GM19455 (cell line): Measurements from ENCODE around the gene LPAR1.

Source experiments
- ATAC-seq: cut with Tn5 transposase; IDR thresholded peaks from one replicate; pipeline ENCODE4 v1.9.1; 2021; ENCODE audit not compliant: unreplicated experiment

The LPAR1 gene

DNA sequence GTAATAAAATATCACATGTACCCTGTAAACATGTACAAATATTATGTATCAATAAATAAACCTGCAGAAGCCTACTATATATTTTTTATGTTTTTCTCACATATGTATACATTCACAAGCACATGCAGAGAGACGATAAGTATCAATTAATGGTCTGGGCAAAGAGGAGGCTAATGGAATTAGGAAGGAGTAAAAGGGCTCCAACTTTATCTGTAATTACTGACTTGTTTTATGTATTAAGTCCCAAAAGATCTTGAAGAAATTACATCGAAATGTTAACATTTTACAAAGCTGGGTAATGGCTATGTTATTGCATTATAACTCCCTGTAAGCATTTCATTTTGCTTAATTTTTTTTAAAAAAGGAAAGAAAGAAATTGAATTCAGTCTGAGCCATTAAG, 78.0 kb downstream of the LPAR1 start:
- no peak for ATAC-seq

DNA sequence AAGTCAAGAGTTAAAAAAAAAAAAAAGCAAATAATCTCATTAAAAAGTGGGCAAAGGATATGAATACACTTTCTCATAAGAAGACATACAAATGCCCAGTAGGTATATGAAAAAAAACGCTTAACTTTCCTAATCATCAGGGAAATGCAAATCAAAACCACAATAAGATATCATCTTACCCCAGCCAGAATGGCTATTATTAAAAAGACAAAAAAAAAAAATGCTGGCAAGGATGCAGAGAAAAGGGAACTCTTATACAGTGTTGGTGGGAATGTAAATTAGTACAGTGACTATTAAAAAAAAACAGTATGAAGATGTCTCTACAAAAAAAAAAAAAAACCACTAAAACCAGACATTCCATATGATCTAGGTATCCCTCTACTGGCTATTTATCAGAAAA, 79.4 kb downstream of the LPAR1 start:
- no peak for ATAC-seq

DNA sequence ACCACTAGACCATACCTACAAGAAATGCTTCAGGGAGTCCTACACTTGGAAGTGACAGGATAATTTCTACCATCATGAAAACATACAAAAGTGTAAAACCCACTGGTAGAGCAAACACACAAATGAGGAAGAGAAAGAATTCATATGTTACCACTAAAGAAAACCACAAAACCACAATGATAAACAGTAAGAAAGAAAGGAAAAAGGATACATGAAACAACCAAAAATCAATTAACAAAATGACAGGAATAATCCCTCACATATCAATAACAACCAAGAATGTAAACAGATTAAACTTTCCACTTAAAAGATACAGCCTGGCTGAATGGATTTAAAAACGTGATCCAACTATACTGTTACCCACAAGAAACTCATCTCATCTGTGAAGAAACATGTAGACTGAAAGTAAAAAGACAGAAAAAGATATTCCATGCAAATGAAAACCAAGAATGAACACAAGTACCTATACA, 83.4 kb downstream of the LPAR1 start:
- ATAC-seq, result no peak

DNA sequence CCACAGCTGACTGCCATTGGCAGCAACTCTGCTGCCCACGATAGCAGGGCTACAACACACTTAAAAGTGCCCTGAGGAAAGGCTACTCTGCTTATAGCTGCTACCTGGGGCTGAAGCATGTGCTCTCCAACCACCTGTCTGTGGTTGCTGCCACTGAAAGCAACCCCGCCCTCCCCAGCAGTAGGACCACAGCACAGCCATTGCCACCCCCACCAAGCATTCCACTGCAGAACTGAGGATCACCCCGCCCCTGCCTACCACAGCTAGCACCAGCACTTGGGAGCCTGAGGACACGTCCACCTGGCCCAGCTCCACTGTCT, 85.8 kb downstream of the LPAR1 start:
- ATAC-seq, result no peak

DNA sequence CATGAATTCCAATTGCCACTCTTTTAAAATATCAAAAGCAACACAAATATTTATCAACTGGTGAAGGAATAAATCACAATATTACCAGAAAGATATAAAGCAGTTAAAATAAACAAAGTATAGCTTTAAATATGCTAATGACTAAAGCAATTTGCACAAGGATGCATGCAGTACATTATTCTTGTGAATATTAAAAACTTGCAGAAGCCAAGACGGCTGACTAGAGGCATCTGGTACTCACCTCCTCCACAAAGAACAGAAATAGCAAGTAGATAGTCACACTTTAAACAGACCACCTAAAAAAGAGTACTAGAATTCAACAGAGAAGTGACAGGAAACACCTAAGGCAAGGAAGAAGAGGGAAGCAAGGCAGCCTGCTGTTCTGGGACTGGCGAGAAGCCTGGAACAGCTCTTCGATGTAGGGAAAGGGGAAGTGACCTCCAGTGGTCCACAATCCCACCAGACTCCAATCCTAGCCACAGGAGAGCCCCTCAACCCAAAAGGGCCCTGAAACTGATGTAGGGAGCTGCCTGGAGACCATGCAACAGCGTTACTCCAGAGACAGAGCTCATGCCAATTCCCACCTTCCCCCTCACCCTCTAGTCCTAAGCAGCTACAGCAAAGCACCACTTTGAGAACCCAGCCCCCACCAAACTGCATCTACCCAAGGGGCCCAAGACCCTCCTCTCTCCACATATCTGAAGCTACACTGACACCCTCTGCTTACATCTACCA, 86.3 kb downstream of the LPAR1 start:
- ATAC-seq, result no peak

DNA sequence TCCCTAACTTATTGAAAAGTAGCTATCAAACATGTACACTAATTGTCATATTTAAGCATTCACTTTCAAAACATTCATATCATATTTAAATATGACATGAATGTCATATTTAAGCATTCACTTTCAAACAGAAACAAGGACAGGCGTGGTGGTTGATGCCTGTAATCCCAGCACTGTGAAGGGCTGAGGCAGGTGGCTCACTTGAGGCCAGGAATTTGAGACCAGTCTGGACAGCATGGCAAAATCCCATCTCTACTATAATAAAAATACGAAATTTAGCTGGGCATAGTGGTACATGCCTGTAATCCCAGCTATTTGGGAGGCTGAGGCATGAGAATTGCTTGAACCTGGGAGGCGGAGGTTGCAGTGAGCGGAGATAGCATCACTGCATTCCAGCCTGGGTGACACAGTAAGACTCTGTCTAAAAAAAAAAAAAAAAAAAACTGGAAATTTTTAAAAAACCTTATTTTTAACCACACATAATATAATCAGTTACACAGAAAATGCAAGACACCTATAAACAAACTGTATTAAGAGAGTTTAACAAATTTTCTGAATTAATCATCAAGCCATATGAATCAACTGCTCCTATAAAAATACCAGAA, 88.1 kb downstream of the LPAR1 start:
- ATAC-seq, result no peak

DNA sequence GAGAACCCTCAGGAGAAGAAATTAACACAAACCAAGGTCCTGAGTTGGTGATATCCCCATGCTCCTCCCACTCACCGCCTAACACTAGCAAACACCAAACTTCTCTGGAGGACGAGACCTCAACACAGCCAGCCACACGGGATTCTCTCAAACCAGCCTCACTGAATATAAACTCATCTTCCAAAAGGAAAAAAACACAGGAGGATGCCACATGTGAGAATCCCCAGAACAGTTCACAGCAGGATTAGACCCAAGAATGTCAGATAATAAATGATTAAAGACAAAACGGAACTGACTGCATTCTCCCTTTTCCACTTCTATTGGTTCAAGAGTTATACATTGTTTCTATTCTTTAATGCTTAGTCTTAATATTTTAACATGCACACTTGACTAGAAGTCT, 89.2 kb downstream of the LPAR1 start:
- no peak for ATAC-seq

DNA sequence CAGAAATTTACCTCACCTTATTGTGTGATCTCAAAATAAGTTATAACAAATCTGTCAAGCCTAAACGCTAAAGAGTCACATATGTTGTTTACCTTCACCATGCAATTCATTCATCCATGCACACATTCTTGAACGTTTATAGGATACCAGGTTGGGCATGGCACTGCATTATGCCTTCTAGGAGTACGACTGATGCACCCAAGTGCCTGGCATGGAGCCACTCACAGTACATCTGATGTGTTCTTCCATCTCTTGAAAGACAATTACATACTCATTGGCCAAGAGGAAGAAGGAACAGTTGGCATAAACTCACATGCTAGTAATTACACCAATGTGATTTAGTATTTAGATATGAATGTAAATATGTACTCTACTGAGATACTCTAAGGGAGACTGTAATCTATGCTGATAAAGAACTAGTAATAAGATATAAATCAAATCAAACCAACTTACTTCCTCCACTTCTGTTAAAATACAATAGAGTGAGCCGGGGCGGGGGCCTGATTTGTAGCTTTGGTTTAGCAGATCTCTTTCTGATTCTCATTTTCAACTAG, 90.7 kb downstream of the LPAR1 start:
- no peak for ATAC-seq

DNA sequence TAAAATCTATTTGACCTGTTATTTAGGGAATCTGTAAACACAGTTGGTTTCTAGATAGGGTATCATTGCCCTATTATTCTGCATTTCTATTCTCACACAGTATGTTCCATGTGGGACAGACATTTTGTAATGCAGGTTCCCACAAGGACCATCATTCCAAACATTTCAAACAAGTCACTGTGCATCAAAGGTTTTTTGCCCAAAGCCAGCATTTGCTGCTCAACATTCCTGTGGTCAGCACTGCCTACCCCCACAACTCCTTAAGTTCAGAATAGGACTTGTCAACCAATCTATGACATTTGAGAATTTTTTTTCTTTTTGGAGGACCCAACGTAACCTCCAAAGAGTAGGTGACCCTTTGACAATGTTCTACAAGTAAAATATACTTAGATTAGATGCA, 95.7 kb downstream of the LPAR1 start:
- no peak for ATAC-seq

DNA sequence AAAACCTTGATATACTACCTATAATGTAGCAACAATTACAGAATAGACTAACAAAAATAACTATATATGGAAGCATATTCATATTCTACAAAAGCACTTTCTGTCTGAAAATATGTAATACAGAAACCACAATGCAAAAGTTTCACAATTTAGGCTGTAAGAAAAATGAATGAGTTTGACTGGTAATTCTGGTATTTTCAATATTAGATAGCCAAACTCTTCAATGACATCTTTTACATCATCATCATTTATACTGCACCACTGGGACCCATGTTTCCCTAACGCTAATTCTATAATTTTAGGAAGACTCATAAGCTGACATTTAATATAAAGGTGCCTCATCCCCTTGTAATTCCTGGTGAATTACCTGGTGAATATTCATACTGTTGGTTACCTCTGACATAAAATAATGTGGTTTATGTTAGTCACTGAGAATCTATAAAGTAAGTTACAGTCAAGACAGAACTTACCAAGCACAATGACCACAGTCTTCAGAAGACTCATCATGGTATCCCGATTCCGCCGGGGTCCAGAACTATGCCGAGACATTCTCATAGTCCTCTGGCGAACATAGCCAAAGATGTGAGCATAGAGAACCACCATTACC, 97.2 kb downstream of the LPAR1 start:
- no peak for ATAC-seq

DNA sequence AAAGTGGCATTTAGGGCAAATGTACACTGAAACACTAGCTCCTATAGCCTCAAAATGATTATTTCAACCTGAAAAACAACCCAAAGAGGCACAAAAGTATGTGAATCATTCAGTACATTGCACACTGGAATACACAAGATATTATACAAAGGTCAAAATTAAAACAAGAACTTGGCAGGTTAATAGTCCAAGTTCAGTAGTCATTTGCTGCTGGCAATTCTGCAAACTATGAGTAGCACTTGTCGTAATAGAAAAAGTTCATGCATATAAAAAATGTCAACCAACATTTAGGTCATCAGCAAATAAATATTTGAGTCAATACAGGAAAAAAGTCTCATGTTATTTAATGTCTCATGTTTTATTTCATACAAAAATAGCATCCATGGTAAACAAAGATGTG, 98.7 kb downstream of the LPAR1 start:
- ATAC-seq, result no peak

DNA sequence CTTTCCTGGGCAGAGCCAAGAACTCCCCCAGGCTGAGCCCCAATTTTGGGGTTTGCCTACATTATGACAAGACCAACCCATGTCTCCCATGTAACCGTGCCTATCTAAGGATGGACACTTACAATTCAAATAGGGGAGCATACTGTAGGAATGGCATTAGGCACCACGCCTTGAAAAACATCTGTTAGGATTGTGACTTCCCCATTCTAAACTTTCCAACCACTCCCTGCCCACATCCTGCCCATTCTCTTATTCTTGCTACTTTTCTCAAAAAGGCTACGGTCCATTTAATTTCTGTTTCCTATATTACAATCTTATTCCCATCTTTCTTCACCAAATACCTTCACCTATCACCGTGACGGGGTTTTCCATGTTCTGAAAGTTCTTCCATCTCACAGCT, 99.2 kb downstream of the LPAR1 start:
- ATAC-seq, result no peak

DNA sequence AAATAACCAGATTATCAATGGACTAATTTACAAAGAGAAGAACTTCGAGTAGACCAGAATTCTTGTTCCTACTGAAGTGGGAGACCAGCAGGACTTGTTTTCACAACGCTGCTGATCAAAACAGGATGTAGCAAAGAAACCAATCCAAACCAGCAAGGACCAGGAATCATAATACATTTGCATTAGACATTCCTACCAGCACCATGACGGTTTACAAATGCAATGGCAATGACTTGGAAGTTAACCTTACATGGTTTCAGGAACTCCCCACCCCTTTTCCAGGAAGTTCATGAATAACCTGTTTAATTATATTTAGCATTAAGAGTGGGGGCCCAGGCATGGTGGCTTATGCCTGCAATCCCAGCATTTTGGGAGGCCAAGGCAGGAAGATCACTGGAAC, 100.0 kb downstream of the LPAR1 start:
- no peak for ATAC-seq

DNA sequence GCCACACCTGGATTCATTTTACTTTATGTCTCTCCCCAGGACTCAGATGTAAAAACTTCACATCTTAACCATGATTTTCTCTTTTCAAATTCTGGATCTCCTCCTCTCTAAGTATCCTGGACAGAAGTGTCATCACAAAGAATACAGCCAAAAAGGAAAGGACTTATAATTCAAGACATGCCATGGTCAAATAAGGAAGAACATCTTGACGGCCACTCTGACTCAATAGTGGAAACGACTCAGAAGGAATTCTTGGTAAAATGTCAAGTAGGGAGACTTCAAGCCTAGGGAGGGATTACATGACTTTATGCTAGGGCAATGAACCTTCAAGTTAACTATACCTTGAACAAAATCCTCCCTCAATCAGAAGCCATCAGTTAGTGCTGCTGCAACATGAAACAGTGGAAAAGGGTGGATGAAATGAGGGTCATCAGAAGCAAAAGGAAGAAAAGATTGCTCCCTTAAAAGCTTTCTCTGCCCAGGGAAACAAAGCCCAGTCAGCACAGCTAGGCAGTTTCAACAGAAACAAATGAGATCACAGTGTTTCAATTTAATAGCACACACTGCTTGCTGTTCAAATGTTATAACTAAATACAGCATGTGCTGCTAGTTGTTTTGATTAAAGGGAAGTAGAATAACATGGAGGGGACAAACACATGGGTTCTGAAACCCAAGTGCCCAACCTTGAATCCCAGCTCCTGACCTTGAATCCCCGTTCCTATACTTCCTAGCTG, 101.4 kb downstream of the LPAR1 start:
- ATAC-seq, result no peak

DNA sequence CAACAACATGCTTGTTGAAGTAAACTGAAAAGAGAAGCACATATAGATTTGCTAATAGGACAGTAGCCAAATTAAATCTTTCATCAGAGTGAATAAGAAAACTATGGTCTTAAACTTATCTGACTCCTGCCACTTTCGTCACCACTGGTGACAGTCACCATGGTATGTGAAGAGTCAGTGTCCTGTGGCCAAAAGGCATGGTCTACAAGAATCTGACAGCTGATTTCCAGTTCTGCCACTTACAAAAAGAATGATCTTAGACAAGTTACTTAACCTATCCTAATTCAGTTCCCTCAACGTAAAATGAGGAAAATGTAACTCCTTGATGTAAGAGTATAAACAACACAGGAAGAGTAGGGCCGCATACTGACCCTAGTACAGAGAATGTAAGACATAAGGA, 102.0 kb downstream of the LPAR1 start:
- ATAC-seq, result no peak

DNA sequence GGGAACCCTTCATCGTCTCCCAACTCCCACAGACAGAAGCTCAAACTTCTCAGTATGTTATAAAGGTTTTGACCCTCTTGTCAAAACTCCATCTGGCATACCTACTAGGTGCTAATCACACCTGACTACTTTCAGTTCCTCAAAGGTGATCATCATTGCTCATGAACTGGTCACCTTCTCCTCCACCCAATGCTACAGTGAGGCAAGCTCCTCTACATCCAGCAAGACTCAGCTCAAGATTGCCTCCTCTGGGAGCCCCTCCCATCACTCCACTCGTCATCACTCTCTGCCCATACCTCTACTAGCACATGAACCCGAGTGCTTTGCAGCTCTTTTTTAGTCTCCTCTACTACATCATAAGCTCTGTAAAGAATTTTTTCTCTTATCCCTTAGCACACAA, 102.4 kb downstream of the LPAR1 start:
- no peak for ATAC-seq

DNA sequence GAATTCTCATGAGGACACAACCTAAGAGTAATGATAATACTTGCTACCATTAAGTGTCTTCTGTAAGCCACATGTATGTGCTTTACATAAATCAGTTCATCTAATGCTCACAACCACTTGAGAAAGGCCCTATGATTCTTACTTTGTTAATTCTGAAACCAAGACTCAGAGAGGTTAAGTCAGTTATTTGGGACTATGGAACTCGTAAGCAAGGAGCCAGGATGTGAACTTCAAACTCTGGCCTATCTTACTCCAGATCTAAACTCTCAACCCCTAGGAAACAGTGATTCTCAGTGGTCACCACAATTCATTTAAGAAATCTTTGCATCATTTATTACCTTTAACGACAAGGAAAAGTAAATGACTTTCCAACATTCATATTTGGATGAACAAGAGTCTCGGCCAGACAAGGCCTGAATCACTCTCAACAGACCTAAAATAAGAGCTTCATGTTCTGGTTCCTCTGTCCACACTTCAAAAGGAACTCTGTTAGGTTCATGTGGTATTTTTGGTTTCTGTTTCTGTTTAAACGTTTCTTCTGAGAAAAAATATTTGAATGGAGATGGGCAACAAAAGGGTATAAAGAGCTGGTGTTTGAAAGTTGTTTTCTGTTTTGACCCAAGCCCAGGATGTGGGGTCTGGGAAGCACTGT, 104.8 kb downstream of the LPAR1 start:
- no peak for ATAC-seq

DNA sequence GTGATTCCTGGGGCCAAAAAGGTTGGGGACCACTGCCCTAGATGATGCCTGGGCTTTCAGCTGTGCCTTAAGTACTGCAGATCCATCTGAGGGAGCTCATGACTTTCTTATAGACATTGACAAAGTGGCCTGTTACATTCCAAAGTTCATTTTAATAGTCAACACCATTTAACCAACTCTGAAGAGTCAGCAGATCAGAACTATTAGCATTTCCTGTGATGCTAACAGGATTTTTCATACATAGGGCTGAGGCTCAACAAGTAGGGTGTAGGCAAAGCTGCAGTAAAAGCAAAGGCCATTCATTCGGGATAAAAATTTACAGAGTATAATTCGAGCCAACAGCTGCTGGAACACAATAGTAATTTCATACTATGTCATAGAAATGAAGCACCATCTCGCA, 105.4 kb downstream of the LPAR1 start:
- ATAC-seq, result no peak

DNA sequence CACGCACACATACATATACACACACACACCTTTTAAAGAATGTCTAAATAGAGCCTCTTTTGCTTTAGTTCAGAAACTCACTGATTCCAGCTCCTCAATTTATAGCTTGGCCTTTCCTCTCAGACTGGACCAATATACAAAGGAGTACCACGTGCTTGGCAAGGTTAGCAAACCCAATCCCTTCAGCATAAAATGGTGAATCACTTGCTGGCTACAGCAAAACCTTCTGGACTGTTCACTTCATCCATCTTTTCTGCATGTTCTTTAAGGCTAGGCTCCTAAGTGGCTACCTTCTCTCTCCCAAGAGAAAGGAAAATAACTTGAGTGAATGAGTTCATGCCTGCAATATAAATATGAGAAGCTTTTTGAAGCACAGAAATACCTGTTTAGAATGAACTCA, 109.7 kb downstream of the LPAR1 start:
- no peak for ATAC-seq

DNA sequence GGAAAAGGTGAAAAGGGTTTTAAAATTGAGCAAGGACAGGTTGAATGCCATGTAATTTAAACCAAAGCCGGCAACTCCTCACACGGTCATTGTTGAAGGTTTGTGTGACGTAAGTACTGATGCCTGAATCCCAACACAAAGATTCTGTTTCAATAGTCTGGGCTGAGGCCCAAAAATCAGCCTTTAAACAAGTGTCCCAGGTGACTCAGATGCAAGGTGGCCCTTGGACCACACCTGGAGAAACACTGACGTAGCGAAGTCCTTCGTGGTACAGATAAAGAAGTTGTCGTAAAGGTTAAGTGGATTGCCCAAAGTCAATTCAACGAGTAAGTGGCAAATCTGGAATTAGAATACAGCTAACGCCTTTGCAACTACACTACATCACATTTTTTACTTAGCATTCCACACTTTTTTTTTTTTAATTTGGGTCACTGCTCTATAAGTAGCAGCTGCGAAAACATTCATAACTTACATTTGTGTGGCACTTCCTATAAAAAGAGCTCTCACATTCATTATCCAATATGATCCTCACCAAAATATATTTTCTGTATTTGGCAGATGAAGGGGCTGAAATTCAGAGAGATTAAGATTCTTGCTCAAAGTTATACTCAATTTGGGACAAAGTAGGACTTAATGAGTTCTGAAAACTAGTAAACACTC, 111.3 kb downstream of the LPAR1 start:
- no peak for ATAC-seq

DNA sequence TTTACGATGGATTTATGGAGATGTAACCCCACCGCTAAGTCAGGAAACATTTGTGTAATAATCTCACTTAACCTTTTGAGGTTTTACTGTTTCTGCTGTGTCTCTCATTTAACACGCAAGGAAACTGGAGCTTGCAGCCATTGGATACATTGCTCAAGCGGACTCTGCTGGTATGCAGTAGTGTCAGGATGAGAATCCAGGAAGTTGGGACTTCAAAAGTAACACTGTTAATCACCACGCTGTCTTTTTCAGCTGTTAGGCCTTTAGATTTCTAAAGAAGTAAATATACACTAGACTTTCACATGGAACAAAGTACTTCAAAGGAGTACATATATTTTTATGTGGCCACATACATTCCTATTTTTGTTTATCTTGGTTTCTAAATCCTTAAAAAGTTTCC, 114.7 kb downstream of the LPAR1 start:
- ATAC-seq, result no peak
